Activated CD8-positive, alpha-beta T cell treated with anti-CD3 and anti-CD28 coated beads for 36 hours (primary cell): ENCODE measurements around the gene PAX1. TPM values are rescaled to one million over a fixed set of nuclear protein-coding genes. Genes with fewer than 3 reads are reported as not detected.

ENCODE experiments used
- ATAC-seq: fragments of 200-7000 bp; cut with Tn5 transposase; one replicate; pipeline ENCODE4 v1.10.0; 2021; ENCODE audit warnings: mild to moderate bottlenecking, moderate library complexity
- CTCF ChIA-PET: fragments of 350-600 bp; sonication (Branson Sonifier 250); formaldehyde crosslinking; loops from one replicate; lab custom pipeline; 2021; ENCODE audit warnings: antibody characterized with exemption; lab: Charles Lee
- POLR2A ChIA-PET: fragments of 350-600 bp; sonication (Branson Sonifier 250); formaldehyde crosslinking; loops from one replicate; lab custom pipeline; 2021; ENCODE audit warnings: antibody characterized with exemption; lab: Charles Lee
- DNase-seq: peaks from one replicate; pipeline ENCODE4 v3.0.0-alpha.2; 2020
- H3K27ac Mint-ChIP-seq: one replicate; pipeline ENCODE4 v1.8.0; 2021; ENCODE audit warnings: mild to moderate bottlenecking, mixed read lengths
- H3K27me3 Mint-ChIP-seq: one replicate; pipeline ENCODE4 v1.8.0; 2021; ENCODE audit warnings: mixed read lengths
- H3K36me3 Mint-ChIP-seq: one replicate; pipeline ENCODE4 v1.8.0; 2021; ENCODE audit warnings: low read depth, mixed read lengths
- H3K4me1 Mint-ChIP-seq: one replicate; pipeline ENCODE4 v1.8.0; 2021; ENCODE audit warnings: low read depth, mixed read lengths
- H3K4me3 Mint-ChIP-seq: one replicate; pipeline ENCODE4 v1.8.0; 2021; ENCODE audit warnings: mild to moderate bottlenecking, moderate library complexity, mixed read lengths
- H3K9me3 Mint-ChIP-seq: one replicate; pipeline ENCODE4 v1.8.0; 2021; ENCODE audit warnings: mixed read lengths
- intact Hi-C: fragments of 100-400 bp; cut with micrococcal nuclease; formaldehyde crosslinking; loops from one replicate; pipeline ENCODE4 v1.10.0; 2022
- total RNA-seq, 2 experiments: library from RNA; stranded (reverse); gene quantifications; one replicate each; pipeline ENCODE4 v1.2.3, GENCODE V29; 2021
- TF ChIP-seq, protein P1 (sequence below): fragments of 200-600 bp; IDR thresholded peaks from one replicate; pipeline ENCODE4 v1.8.0; 2022; ENCODE audit warnings: antibody characterized with exemption, mild to moderate bottlenecking

Gene PAX1
- not detected for total RNA-seq

GRCh38 chr20:21705575-21706260 is at the start of gene PAX1:
Gene PAX1 (plus strand): TSS chr20:21705664. CDS start chr20:21705713, 49 bp downstream.
- no peaks in the 10 kb centered on the region for H3K36me3 Mint-ChIP-seq
- DNase-seq (no peak), ATAC-seq (no peak)
- peaks cover 3% of the 10 kb centered on the region for H3K4me1 Mint-ChIP-seq
- H3K27me3 Mint-ChIP-seq, result peaks cover 84% of the 10 kb centered on the region
- no peak within 1 kb of the TSS for H3K4me3 Mint-ChIP-seq
- no peak within 1 kb of the TSS for H3K27ac Mint-ChIP-seq
- intact Hi-C loops, result loop anchor here (10.0 kb wide), 1 partner anchor 879 kb away; the partner anchor contains the start of gene FOXA2
- TF ChIP-seq, protein P1, sequence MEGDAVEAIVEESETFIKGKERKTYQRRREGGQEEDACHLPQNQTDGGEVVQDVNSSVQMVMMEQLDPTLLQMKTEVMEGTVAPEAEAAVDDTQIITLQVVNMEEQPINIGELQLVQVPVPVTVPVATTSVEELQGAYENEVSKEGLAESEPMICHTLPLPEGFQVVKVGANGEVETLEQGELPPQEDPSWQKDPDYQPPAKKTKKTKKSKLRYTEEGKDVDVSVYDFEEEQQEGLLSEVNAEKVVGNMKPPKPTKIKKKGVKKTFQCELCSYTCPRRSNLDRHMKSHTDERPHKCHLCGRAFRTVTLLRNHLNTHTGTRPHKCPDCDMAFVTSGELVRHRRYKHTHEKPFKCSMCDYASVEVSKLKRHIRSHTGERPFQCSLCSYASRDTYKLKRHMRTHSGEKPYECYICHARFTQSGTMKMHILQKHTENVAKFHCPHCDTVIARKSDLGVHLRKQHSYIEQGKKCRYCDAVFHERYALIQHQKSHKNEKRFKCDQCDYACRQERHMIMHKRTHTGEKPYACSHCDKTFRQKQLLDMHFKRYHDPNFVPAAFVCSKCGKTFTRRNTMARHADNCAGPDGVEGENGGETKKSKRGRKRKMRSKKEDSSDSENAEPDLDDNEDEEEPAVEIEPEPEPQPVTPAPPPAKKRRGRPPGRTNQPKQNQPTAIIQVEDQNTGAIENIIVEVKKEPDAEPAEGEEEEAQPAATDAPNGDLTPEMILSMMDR, result no peak
- ChIA-PET CTCF (interaction anchor here (1.7 kb wide), 1 partner anchor 14 kb away, joined by 9 read pairs; no protein-coding TSS in a partner anchor), POLR2A (interaction anchor here (0.6 kb wide), 1 partner anchor 9 kb away, joined by 3 read pairs; no protein-coding TSS in a partner anchor)
- H3K9me3 Mint-ChIP-seq, result no peaks in the 10 kb centered on the region

- no peak for DNase-seq
- H3K36me3 Mint-ChIP-seq, result no peaks in the 10 kb centered on the region
- H3K27me3 Mint-ChIP-seq, result peaks cover 5% of the 10 kb centered on the region
- intact Hi-C loops, result no loop called here
- H3K27ac Mint-ChIP-seq, result no peak overlapping the region
- ChIA-PET CTCF (no interaction called here), POLR2A (no interaction called here)
- H3K9me3 Mint-ChIP-seq, result no peaks in the 10 kb centered on the region
- ATAC-seq, result no peak
- no peaks in the 10 kb centered on the region for H3K4me1 Mint-ChIP-seq
- H3K4me3 Mint-ChIP-seq, result no peak overlapping the region
- TF ChIP-seq, protein P1, result no peak
These were observed 49.0 kb upstream of the PAX1 start for GRCh38 chr20:21656308-21657067.

GRCh38 chr20:21661488-21662055 is 43.9 kb upstream of the PAX1 start:
- Mint-ChIP-seq H3K27ac (no peak overlapping the region), H3K4me3 (no peak overlapping the region), H3K27me3 (peaks cover 1% of the 10 kb centered on the region), H3K4me1 (no peaks in the 10 kb centered on the region), H3K36me3 (no peaks in the 10 kb centered on the region), H3K9me3 (no peaks in the 10 kb centered on the region)
- intact Hi-C loops, result no loop called here
- ATAC-seq (no peak), DNase-seq (no peak)
- POLR2A ChIA-PET, result no interaction called here
- CTCF ChIA-PET, result no interaction called here
- TF ChIP-seq, protein P1, result no peak

- intact Hi-C loops, result no loop called here
- no peaks in the 10 kb centered on the region for H3K27me3 Mint-ChIP-seq
- no peak overlapping the region for H3K27ac Mint-ChIP-seq
- H3K36me3 Mint-ChIP-seq, result no peaks in the 10 kb centered on the region
- H3K4me3 Mint-ChIP-seq, result no peak overlapping the region
- POLR2A ChIA-PET, result no interaction called here
- DNase-seq (no peak), ATAC-seq (no peak)
- TF ChIP-seq, protein P1, result no peak
- H3K9me3 Mint-ChIP-seq, result no peaks in the 10 kb centered on the region
- no peaks in the 10 kb centered on the region for H3K4me1 Mint-ChIP-seq
- CTCF ChIA-PET, result no interaction called here
These were observed 42.0 kb upstream of the PAX1 start for GRCh38 chr20:21663465-21663864.
